RPMI8226 (cell line): ENCODE data around the gene SLC26A2.

Experiments
- DNase-seq: peaks from one replicate; pipeline ENCODE4 v3.0.0-alpha.2; 2015

The SLC26A2 gene

DNA sequence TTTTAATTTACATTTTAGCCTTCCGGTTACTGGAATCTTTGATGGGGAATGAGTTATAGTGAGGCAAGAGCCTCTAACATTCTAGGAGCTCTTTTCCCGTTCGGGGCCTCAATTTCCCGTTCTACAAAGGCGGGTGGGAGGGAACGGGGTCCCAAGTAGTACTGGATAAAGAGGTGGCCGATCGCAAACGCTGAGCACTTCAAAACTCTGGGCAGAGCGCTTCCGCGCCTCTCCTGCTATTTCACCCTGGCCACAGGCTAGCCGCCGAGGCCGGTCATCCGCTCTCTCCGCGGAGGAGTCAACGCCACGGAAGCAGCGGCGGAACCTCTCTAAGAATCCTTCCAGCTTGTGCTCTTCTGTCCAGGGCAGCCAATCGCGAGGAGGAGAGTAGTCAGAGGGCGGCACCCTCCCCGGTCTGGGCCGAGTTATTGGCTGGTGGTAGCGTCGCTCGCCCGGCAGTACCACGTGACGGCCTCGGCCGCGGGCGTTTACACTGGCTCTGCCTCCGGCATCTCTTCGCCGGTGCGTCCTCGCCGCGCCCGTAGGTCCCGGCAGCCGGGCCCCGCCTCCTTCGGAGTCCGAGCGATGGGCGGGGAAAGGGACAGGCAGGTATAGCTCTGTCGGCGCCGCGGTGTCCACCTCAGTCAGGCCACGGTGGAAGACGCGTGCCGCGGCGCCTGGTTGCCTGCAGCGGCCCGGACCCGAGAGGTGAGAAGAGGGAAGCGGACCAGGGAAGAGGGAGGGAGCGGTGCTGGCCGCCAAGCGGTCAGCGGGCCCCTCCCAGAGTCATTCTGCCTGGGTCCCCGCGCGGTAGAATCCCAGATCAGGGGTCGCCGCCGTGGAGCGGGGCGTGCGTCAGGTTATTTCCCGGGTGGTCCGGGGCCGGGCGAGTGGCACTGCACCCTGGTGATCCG lies at the start of gene SLC26A2:
SLC26A2 (plus strand) TSS at position 487 of the 914 bp plus-strand sequence. CDS start 16,895 bp downstream, outside the sequence.
- DNase-seq = peak; percentile 97

DNA sequence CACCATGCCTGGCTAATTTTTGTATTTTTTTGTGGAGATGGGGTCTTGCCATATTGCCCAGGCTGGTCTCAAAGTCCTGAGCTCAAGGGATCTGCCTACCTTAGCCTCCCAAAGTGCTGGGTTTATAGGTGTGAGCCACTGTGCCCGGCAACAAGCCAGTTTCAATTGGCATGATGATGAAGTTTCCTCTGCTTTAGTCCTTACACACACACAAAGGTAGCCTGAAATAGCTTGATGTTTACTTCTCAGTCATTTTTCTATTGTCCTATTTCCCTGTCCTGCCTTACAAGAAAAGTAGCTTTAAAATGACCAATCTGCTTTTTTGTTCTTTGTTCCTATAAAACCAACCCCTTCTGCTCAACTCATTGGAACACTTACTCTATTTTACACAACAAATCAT lies 49.5 kb upstream of the SLC26A2 start:
- DNase-seq = no peak

DNA sequence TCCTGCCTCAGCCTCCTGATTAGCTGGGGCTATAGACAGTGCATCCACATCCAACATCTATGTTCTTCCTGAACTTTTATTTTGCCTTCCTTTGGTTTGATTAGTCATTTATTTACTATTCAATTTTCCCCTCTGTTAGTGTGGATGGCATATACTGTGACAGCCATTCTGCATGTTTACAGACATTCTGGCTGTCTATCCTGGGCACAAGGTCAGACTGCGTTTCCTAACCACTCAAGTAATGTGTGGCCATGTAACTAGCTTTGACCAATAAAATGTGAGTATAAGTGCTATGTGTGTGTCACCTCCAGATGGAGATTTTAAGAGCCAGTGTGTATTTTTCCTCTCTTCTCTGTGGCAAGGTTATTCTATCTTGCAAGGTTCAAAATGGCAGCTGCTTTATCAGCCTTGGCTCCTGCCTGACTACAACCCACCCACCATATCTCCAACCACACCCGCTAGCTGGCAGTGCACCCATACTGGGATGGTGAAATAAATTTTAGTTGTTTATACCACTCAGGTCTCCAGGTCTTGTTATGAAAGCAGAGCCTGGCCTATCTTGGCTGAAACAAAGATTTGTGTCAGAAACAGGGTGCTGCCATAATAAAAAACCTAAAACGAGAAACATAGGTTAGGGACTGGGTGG lies 48.2 kb upstream of the SLC26A2 start:
- DNase-seq = no peak

DNA sequence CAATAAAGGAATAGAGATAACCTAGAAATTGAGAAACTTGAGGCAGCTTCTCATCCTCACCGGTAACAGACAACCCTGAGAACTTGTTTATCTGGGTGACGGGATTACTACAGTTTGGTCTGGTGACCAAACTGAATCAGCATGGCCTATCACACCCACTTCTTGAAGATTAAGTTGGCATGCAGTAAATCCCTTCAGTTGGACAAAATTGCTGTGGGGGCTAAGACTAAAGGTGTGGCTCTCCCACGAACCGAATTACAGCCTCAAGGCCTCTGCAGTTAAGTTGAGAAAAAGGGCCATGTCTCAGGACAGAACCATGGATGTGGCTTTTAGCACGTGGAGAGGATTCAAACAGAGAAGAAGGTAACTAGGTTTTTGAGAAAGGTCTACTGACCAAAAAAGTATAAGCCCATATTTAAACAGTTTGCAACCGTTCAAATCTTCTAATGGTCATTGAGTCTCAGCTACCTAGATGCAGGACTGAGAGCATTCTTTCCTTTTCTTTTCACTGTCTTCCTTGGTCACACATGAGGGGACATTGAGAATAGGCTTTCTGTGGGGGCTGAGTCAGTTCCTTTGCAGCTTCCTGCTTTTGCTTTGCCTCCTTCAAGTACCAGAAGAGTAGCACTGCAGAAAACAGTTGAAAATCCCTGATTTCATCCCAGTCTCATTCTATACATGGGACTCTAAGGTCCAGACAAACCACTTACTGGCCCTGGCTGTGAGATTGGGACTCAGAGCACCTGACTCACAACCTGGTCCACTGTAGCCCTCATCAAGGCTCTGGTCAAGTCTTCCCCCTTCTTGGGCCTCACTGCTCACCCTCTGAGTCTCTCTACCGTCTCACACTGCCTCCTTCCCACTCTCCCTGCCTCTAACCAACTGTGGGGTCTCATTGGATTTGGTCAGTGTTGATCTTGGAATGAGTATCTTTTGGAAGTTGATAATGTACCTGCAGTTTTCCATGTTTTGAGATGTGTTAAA lies 46.8 kb upstream of the SLC26A2 start:
- no peak for DNase-seq

DNA sequence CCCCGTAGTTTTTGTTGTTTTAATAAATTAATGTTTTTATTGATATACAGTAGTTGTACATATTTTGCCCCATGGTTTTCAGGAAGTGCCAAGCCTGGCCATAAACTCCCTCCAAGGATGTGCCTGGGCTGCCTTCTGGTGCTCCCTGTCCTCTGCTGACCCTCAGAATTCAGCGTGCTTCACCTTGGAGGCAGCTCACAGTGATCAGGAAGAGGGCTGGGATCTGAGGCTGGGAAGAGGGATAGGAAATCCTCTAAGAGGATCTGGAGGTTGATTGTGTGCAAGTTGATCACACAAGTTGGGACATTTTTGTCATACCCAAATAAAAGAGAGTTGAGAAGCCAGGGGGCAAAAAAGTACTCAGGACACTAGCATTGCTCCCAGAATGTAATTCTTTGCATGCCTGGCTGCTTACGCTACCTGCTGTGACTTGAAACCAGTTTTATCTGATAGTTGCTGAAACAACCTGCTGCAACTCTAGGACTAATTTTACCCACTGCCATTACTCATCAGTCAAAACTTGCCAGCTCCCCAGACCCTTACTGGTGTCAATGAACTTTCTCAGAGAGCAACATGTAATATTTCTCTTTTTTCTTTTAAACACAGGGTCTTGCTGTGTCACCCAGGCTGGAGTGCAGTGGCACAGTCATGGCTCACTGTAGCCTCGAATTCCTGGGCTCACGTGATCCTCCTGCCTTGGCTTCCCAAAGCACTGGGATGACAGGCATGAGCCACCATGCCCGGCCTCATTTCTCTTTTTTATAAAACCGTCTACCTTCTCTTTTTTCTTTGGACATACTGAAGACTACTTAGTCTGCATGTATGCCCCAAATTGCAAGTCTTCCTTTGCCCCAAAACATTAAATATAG lies 44.9 kb upstream of the SLC26A2 start:
- no peak for DNase-seq

DNA sequence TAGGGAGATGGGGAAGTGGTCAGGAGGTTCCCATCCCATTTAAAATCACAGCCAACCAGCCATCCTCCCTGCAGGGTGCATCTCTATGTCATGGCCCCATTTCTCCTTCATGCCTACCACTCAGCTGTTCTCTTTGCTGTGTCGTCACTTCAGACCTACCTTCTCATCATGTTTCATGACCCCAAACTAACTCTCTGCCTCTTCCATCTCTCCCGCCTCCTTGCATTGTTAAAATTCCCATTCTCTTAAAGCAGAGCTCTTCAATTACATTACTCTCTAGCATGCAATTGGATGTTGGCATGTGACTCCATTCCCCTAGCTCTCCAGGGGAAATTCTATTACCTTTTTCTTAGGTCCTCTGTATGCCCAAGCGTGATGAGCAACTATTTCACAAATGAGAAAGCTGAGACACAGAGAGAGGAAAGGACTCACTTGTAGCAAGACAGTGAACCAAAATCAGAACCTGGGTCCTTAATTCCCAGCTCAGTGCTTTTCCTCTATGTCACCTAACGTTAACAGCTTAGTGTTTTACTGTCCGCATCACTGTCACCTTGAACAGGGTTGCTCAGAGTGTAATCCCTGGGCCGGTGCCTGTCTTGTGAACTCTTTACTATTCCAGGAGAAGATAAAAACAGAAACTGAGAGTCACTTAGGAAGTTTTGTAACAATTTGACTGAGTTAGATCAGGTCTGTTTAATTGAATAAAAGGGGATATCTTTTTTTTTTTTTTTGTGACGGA lies 44.1 kb upstream of the SLC26A2 start:
- DNase-seq = no peak

DNA sequence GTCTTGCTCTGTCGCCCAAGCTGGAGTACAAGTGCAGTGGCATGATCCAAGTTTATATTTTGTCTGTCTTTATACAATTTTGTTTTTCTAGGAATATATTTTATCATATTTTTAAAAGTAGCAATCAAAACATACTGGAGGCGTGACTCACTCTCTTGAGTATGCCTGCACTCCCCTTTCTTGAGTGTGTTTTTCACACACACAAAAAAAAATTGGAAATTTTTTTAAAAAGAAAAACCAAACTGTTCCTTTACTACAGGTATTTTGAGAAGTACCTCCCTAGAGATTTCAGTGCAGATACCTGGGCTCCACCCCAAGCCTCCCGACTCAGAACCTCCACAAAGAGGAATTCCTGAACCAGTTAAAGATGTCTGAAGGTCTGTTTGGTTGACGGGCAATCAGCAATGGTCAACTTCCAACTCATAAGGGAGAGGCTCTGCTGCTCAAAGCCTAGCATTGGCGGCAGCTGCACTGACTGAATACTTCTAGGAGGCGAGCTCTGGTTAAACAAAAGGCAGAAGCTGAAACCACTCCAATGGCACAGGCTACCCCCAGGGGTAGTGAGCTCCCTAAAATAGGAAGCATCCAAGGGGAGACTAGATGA lies 43.4 kb upstream of the SLC26A2 start:
- DNase-seq = no peak

DNA sequence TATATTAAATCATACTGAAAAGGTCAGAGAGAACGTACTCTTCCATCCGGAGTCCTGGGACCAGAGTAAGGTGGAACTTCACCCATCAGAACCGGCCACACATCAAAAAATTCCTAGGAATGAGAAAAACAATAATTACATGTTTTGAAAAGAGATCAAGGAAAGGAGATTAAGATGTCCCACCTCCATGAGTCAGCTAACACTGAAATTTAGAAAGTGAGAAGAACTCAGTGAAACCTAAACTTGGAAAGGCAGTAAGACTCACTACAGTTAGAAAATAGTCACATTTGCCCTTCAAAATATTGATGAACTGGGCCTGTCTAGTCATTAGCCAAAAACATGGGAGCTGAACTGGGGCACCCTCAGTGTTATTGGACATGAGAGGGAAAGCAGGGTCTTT lies 39.0 kb upstream of the SLC26A2 start:
- DNase-seq = no peak

- no peak for DNase-seq
These were observed 37.6 kb upstream of the SLC26A2 start for GRCh38 chr5:149922950-149923349.

GRCh38 chr5:149924486-149924885 lies 36.1 kb upstream of the SLC26A2 start:
- no peak for DNase-seq

- DNase-seq = no peak
These were observed 30.4 kb upstream of the SLC26A2 start for GRCh38 chr5:149930043-149930748.

DNA sequence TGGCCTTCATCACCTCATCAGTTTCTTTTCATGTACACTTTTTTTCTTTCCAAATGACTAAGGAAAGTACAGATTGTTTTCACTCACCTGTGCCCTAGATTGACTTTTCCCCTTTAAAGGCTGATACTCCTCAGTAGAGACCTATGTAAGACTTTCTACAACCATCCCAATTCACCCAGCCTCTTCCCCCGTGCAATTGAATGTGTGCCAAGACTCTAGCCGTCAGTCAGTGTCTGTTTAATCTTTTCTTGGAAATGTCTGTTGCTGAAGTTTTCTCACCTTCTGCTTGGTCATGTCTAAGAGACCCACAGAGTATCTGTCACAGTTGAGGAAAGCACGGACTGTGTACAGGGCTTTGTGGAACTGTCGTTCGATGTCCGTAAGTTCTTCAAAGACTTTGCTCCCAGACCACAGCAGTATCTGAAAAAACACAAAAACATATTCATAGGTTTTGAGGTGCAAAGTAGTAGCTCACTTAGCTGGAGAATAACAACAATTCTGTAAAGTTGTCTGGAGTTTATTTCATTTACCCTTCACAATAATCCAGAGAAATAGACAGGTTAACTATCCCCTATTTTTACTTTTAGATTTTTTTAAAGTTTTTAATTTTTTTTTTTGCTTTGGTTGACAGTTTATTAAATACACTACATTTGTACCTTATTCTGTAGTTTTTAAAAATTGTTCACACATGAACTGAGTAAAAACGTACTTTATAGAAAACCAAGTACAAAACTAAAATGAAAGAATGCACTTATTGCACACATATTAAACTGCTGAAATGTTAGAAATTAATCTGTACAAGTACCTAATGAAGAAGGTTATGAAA lies 29.6 kb upstream of the SLC26A2 start:
- DNase-seq = no peak

DNA sequence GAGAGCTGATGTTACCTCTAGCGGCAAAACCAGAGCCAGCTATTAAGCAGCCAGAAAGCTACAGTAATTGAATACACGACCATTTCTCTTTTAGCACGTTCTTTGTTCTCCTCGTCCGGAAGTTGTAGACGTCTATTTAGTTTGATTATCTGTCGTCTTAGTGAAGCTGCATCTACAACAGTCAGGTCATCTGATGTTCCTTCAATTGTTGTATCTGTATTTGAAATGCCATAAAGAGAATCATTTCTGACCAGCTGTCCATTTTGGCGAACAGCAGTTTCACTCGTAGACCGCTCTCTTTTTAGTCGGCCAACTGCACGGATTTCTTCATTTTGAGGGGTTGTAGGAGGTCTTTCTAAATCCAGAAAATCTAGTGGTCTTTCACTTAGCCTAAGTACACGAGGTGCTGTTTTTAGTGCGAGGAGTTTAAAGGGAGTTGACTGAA lies 28.5 kb upstream of the SLC26A2 start:
- DNase-seq = no peak

- no peak for DNase-seq
These were observed 27.9 kb upstream of the SLC26A2 start for GRCh38 chr5:149932445-149933350.

- no peak for DNase-seq
These were observed 25.1 kb upstream of the SLC26A2 start for GRCh38 chr5:149935431-149935901.

DNA sequence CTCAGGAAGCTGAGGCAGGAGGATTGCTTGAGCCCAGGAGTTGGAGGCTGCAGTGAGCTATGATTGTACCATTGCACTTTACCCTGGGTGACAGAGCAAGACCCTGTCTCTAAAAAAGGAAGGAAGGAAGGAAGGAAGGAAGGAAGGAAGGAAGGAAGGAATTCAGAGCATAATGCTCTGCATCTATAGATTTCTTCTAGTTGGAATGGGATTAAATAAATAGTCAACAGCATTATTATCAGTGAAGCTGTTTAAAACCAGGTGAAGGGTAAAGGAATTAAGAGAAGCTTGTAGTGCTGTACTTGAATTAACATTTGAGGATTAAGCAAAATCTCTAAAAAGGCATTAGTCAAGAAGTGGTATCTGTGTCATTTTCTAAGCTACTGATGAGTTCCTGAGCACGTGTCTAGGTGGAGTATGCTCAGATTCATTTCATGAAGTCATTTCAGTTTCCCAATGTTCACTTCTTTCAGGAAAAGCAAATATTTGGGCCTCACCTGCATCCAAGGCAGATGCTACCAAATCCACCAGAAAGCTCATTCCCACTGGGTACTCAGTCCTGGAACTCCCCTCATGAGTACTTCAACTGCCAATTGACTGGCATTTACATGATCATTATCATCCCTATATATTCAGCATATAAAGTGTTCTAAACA lies 24.4 kb upstream of the SLC26A2 start:
- no peak for DNase-seq

DNA sequence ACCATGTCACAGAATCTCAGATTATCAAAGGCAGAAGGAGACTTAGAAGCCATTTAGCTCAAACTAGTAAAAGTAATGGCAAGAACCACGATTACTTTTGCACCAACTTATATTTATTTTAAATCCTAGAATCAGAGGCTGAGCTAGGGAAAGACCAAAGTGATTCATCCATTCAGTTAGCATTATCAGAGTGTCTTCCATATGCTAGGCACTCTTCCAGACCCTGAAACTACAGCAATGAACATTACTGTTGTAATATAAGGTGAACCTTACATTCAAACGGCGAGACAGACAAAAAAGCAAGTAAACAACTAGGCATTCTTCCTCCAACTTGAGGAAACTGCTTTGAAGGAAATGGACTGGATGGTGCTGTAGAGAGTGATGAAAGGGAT lies 23.9 kb upstream of the SLC26A2 start:
- DNase-seq = no peak
